GM18858 (cell line): ENCODE data around the gene ZNF862.

Experiments used
- ATAC-seq: cut with Tn5 transposase; IDR thresholded peaks from one replicate; pipeline ENCODE4 v1.9.1; 2021; ENCODE audit not compliant: unreplicated experiment

The ZNF862 gene

GRCh38 chr7:149844445-149844844 lies 6.3 kb downstream of the ZNF862 start:
- no peak for ATAC-seq

- no peak for ATAC-seq
These were observed 7.2 kb downstream of the ZNF862 start for GRCh38 chr7:149845257-149845980.

GRCh38 chr7:149846021-149846420 lies 7.8 kb downstream of the ZNF862 start:
- no peak for ATAC-seq

- peak; percentile 85 for ATAC-seq
These were observed 8.4 kb downstream of the ZNF862 start for GRCh38 chr7:149846436-149847046.

- no peak for ATAC-seq
These were observed 11.0 kb downstream of the ZNF862 start for GRCh38 chr7:149849174-149849573.

- no peak for ATAC-seq
These were observed 11.9 kb downstream of the ZNF862 start for GRCh38 chr7:149850007-149850594.

GRCh38 chr7:149850716-149851115 lies 12.5 kb downstream of the ZNF862 start:
- no peak for ATAC-seq

- ATAC-seq: no peak
These were observed 13.3 kb downstream of the ZNF862 start for GRCh38 chr7:149851449-149851848.

- ATAC-seq: no peak
These were observed 15.0 kb downstream of the ZNF862 start for GRCh38 chr7:149853157-149853556.

GRCh38 chr7:149854611-149855360 lies 16.6 kb downstream of the ZNF862 start:
- ATAC-seq: no peak

- ATAC-seq: no peak
These were observed 17.5 kb downstream of the ZNF862 start for GRCh38 chr7:149855361-149856305.

GRCh38 chr7:149856583-149856982 lies 18.4 kb downstream of the ZNF862 start:
- no peak for ATAC-seq

- ATAC-seq: no peak
These were observed 21.2 kb downstream of the ZNF862 start for GRCh38 chr7:149859369-149859768.

GRCh38 chr7:149859876-149860275 lies 21.7 kb downstream of the ZNF862 start:
- ATAC-seq: no peak

GRCh38 chr7:149860821-149861727 lies 22.9 kb downstream of the ZNF862 start:
- no peak for ATAC-seq

- no peak for ATAC-seq
These were observed 23.5 kb downstream of the ZNF862 start for GRCh38 chr7:149861728-149862045.

GRCh38 chr7:149862156-149862555 lies 24.0 kb downstream of the ZNF862 start:
- ATAC-seq: no peak

GRCh38 chr7:149863500-149863899 lies 25.3 kb downstream of the ZNF862 start:
- ATAC-seq: no peak

- no peak for ATAC-seq
These were observed 25.8 kb downstream of the ZNF862 start for GRCh38 chr7:149864023-149864422.

- no peak for ATAC-seq
These were observed 26.6 kb downstream of the ZNF862 start for GRCh38 chr7:149864751-149865150.
